Stimulated activated CD4-positive, alpha-beta T cell treated with anti-CD3 and anti-CD28 coated beads, TNF-alpha, amount 100 ng/mL, for 48 hours (primary cell): Measurements from ENCODE around the gene JSRP1.

Experiments
- DNase-seq, 3 donors: peaks; one replicate each; pipeline ENCODE4 v3.0.0-alpha.2; 2020; ENCODE audit warnings: low read depth in 3 of 3

The JSRP1 gene

GRCh38 chr19:2232286-2233151 is 23.7 kb downstream of the JSRP1 start:
- DNase-seq, result no peak

GRCh38 chr19:2231621-2232221 is 24.5 kb downstream of the JSRP1 start:
- no peak for DNase-seq

GRCh38 chr19:2230807-2231533 is 25.2 kb downstream of the JSRP1 start:
- DNase-seq, result no peak

- DNase-seq, result no peak
These were observed 26.1 kb downstream of the JSRP1 start for GRCh38 chr19:2230033-2230531.

GRCh38 chr19:2229103-2230032 is 26.8 kb downstream of the JSRP1 start:
- no peak for DNase-seq

GRCh38 chr19:2228157-2229030 is 27.8 kb downstream of the JSRP1 start:
- no peak for DNase-seq

- DNase-seq, result no peak
These were observed 28.6 kb downstream of the JSRP1 start for GRCh38 chr19:2227415-2228156.

- DNase-seq, result no peak
These were observed 29.3 kb downstream of the JSRP1 start for GRCh38 chr19:2226840-2227360.

GRCh38 chr19:2226051-2226839 is 30.0 kb downstream of the JSRP1 start:
- no peak for DNase-seq

GRCh38 chr19:2225415-2226050 is 30.7 kb downstream of the JSRP1 start:
- no peak for DNase-seq

- DNase-seq, result no peak
These were observed 31.4 kb downstream of the JSRP1 start for GRCh38 chr19:2224754-2225349.

GRCh38 chr19:2223959-2224358 is 32.3 kb downstream of the JSRP1 start:
- DNase-seq, result no peak

GRCh38 chr19:2223391-2223790 is 32.8 kb downstream of the JSRP1 start:
- no peak for DNase-seq

- no peak for DNase-seq
These were observed 34.3 kb downstream of the JSRP1 start for GRCh38 chr19:2221918-2222317.

GRCh38 chr19:2221250-2221831 is 34.9 kb downstream of the JSRP1 start:
- no peak for DNase-seq

- DNase-seq, result no peak
These were observed 36.5 kb downstream of the JSRP1 start for GRCh38 chr19:2219726-2220125.

- no peak for DNase-seq
These were observed 38.6 kb downstream of the JSRP1 start for GRCh38 chr19:2217591-2217990.
